Ascending aorta (tissue), 2 donors: ENCODE data around the gene ACOT11. TPM values are rescaled to one million over a fixed set of nuclear protein-coding genes. Genes with fewer than 3 reads are reported as not detected.

Source experiments
- DNase-seq, 2 donors: peaks; one replicate each; pipeline ENCODE4 v3.0.0-alpha.2; 2019; ENCODE audit warnings: low spot score in 2 of 2
- H3K27ac ChIP-seq, 2 donors: fragments of 200-600 bp; sonication (generic); one replicate each; pipeline ENCODE4 v1.5.1; 2016 to 2017; ENCODE audit warnings: mild to moderate bottlenecking in 1 of 2
- H3K27me3 ChIP-seq: fragments of 200-600 bp; sonication (generic); one replicate; pipeline ENCODE4 v1.5.1; 2017
- H3K36me3 ChIP-seq, 2 donors: fragments of 200-600 bp; sonication (generic); one replicate each; pipeline ENCODE4 v1.5.1; 2016
- H3K4me1 ChIP-seq, 2 donors: fragments of 200-600 bp; sonication (generic); one replicate each; pipeline ENCODE4 v1.5.1; 2016 to 2017; ENCODE audit warnings: mild to moderate bottlenecking in 1 of 2
- H3K4me3 ChIP-seq, 2 donors: fragments of 200-600 bp; sonication (generic); one replicate each; pipeline ENCODE4 v1.5.1; 2016 to 2017; ENCODE audit warnings: mild to moderate bottlenecking in 1 of 2
- H3K9me3 ChIP-seq, 2 donors: fragments of 200-600 bp; sonication (generic); one replicate each; pipeline ENCODE4 v1.5.1; 2016
- CTCF ChIP-seq, 3 experiments: fragments of 200-600 bp in 2 of 3; fragments of 450-650 bp in 1 of 3; sonication (generic) in 2 of 3; IDR thresholded peaks; one replicate each; pipeline ENCODE4 v1.5.1; 2016 to 2019; ENCODE audit warnings: antibody characterized with exemption in 3 of 3, mild to moderate bottlenecking in 1 of 3, moderate library complexity in 1 of 3
- intact Hi-C: fragments of 100-400 bp; cut with DNase I; formaldehyde crosslinking; loops from one replicate; pipeline ENCODE4 v1.15.1; 2023
- total RNA-seq: library from RNA; depleted of rRNA; stranded (reverse); fragments of >200 nt; gene quantifications from one replicate; pipeline ENCODE4 v1.1.0, GENCODE V29; 2016

Gene ACOT11
- total RNA-seq, 1 donor from 2014 or later, result 30.4 TPM

GRCh38 chr1:54570161-54570560 is 22.1 kb downstream of the ACOT11 start:
- Histone ChIP-seq H3K9me3 (no peaks in the 10 kb centered on the region), H3K27me3 (no peaks in the 10 kb centered on the region), H3K27ac (peak overlapping the region; percentile 77 to 78), H3K36me3 (no peaks in the 10 kb centered on the region), H3K4me3 (no peak overlapping the region), H3K4me1 (peaks cover 6 to 21% of the 10 kb centered on the region in 2 donors)
- no peak for DNase-seq
- no peak for TF ChIP-seq CTCF (IDR thresholded peaks at IDR 0.05)
- intact Hi-C loops, result no loop called here

DNA sequence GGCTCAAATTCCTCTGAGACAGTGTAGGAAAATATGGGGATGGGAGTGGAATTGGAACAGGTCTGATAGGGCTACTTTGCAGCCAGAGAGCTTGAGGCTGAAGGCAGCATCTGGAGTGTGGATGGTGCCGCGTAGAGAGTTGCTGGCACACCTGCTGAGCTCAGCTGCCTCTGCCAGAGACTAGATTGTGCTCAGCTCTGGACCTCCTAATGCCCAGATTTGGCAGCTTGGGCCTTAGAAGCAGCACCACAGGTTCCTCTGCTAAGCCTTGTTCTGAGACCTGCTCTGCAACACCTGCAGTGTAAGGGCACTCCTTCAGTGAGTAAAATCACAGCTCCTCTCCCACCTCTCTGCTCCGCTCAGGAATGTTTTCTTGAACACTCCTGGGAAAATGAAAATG is 23.3 kb downstream of the ACOT11 start:
- no peaks in the 10 kb centered on the region for H3K27me3 ChIP-seq
- intact Hi-C loops, result no loop called here
- TF ChIP-seq CTCF (IDR thresholded peaks at IDR 0.05), result no peak
- H3K4me3 ChIP-seq, result no peak overlapping the region
- H3K36me3 ChIP-seq, result no peaks in the 10 kb centered on the region
- peaks cover 6 to 21% of the 10 kb centered on the region in 2 donors for H3K4me1 ChIP-seq
- DNase-seq, result no peak
- H3K27ac ChIP-seq, result peak overlapping the region; percentile 77 to 78
- no peaks in the 10 kb centered on the region for H3K9me3 ChIP-seq

DNA sequence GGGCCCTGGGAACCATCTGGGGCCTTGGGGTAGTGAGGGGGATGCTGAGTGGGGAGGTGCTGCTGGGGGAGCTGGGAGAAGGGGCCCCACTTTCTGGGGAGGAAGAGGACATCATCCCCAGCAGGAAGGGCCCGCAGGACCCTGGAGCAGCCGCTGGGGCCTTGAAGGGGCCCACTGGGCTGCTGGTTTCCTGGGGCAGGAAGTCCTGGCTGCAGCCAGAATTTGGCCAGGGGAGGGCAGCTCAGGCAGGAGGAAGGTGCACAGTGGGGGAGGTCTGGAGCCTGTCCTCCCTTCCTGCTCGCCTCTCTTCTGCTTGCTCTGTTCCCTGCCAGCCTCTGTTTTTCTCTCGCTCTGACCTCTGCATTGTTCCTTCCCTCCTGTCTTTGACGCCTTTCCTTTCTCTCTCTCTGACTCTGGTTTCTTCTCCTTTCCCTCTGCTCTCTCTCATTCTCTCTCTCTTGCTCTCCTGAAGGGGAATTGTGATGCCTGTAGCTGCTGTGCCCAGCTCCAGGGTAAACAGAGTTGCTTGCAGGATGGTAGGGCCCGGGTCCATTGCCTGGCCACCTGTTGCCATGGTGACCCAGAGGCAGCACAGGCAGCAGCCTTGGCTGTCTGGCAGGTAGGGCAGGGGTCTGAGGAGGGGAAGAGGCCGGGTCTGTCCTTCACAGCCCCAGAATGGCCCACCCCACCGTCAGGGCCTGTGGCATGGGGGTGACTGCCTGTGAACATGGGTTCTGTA is 23.9 kb downstream of the ACOT11 start:
- Histone ChIP-seq H3K36me3 (no peaks in the 10 kb centered on the region), H3K27ac (peak overlapping the region; percentile 77 to 78), H3K9me3 (no peaks in the 10 kb centered on the region), H3K27me3 (no peaks in the 10 kb centered on the region), H3K4me1 (peaks cover 6 to 21% of the 10 kb centered on the region in 2 donors), H3K4me3 (no peak overlapping the region)
- no peak for TF ChIP-seq CTCF (IDR thresholded peaks at IDR 0.05)
- no peak for DNase-seq
- intact Hi-C loops, result no loop called here

- no peak for DNase-seq
- no peak for TF ChIP-seq CTCF (IDR thresholded peaks at IDR 0.05)
- Histone ChIP-seq H3K9me3 (no peaks in the 10 kb centered on the region), H3K27ac (peak overlapping the region in 1 of 2 donors; percentile 77), H3K4me1 (peaks cover 6 to 21% of the 10 kb centered on the region in 2 donors), H3K27me3 (no peaks in the 10 kb centered on the region), H3K4me3 (no peak overlapping the region), H3K36me3 (no peaks in the 10 kb centered on the region)
- intact Hi-C loops, result no loop called here
These were observed 24.5 kb downstream of the ACOT11 start for GRCh38 chr1:54572542-54572850.

DNA sequence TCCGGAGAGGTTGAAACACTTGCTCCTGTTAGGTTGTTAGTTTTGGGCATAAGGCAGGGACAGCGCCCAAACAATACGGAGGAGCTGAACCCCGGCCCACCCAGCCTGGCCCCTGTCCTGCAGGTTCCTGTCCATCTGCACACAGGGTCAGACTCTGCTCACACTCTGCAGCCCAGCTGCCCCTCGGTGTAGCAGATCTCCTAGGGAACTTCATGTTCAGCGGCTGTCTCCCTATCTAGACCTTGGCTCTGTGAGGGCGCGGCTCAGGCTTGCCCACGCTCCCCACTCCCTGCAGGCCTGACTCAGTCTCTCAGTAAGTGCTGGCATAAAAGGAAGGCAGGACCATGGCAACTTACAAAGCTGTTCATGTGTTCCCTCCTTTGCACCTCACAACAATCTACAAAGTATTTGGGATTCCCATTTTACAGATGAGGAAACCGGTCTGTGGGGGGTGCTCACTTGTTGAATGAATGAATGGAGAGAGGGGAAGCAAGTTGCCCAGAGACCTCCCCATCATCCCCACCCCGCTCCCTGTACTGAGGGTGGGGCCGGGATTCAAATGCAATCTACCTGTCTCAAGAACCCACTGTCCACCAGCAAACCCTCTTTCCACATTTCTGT is 26.2 kb downstream of the ACOT11 start:
- intact Hi-C loops, result no loop called here
- Histone ChIP-seq H3K27me3 (no peaks in the 10 kb centered on the region), H3K9me3 (no peaks in the 10 kb centered on the region), H3K36me3 (no peaks in the 10 kb centered on the region), H3K4me1 (peaks cover 6 to 29% of the 10 kb centered on the region in 2 donors), H3K4me3 (no peak overlapping the region), H3K27ac (no peak overlapping the region)
- no peak for TF ChIP-seq CTCF (IDR thresholded peaks at IDR 0.05)
- DNase-seq, result no peak
